Fibroblast of mammary gland (primary cell): ENCODE measurements around the gene MRPS21.

Source experiments
- DNase-seq: peaks from one replicate; pipeline ENCODE4 v3.0.0-alpha.2; 2010; ENCODE audit warnings: low read depth
- H3K4me3 ChIP-seq: 2 replicates; pipeline ENCODE4 v1.5.1; 2011; ENCODE audit warnings: low read depth, mild to moderate bottlenecking, low read length, moderate library complexity; ENCODE audit not compliant: control insufficient read depth
- CTCF ChIP-seq: conservative IDR thresholded peaks from 2 replicates; pipeline ENCODE4 v1.5.1; 2011; ENCODE audit warnings: low read depth, low read length, inconsistent platforms; ENCODE audit not compliant: control insufficient read depth, insufficient read depth

The MRPS21 gene

GRCh38 chr1:150321826-150322166 is 28.1 kb downstream of the MRPS21 start:
- H3K4me3 ChIP-seq = peak overlapping the region; percentile 79
- no peak for DNase-seq
- no peak for TF ChIP-seq CTCF

- no peak for TF ChIP-seq CTCF
- DNase-seq = peak; percentile 48
- H3K4me3 ChIP-seq = peak overlapping the region; percentile 79
These were observed 28.6 kb downstream of the MRPS21 start for GRCh38 chr1:150322310-150322709.

- DNase-seq = no peak
- no peak overlapping the region for H3K4me3 ChIP-seq
- TF ChIP-seq CTCF = no peak
These were observed 39.1 kb downstream of the MRPS21 start for GRCh38 chr1:150332651-150333290.

- no peak overlapping the region for H3K4me3 ChIP-seq
- DNase-seq = no peak
- TF ChIP-seq CTCF = no peak
These were observed 52.7 kb downstream of the MRPS21 start for GRCh38 chr1:150346316-150346715.

- peak; percentile 17 for DNase-seq
- no peak for TF ChIP-seq CTCF
These were observed 59.2 kb downstream of the MRPS21 start for GRCh38 chr1:150352866-150353265.

More at GRCh38 chr1:150352866-150353265, 59.2 kb downstream of the MRPS21 start:
- no peak overlapping the region for H3K4me3 ChIP-seq
